Activated CD4-positive, alpha-beta T cell treated with anti-CD3 and anti-CD28 coated beads for 1 hour (primary cell): Measurements from ENCODE around the gene TMEM183A.
"Not testable (repeated sequence)": the region's sequence is repeated elsewhere in the genome, so short reads cannot be mapped to it uniquely, and the experiment has no call there.

Experiments used
- DNase-seq: peaks from one replicate; pipeline ENCODE4 v3.0.0-alpha.2; 2020

The TMEM183A gene, protein sequence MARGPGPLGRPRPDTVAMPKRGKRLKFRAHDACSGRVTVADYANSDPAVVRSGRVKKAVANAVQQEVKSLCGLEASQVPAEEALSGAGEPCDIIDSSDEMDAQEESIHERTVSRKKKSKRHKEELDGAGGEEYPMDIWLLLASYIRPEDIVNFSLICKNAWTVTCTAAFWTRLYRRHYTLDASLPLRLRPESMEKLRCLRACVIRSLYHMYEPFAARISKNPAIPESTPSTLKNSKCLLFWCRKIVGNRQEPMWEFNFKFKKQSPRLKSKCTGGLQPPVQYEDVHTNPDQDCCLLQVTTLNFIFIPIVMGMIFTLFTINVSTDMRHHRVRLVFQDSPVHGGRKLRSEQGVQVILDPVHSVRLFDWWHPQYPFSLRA

DNA sequence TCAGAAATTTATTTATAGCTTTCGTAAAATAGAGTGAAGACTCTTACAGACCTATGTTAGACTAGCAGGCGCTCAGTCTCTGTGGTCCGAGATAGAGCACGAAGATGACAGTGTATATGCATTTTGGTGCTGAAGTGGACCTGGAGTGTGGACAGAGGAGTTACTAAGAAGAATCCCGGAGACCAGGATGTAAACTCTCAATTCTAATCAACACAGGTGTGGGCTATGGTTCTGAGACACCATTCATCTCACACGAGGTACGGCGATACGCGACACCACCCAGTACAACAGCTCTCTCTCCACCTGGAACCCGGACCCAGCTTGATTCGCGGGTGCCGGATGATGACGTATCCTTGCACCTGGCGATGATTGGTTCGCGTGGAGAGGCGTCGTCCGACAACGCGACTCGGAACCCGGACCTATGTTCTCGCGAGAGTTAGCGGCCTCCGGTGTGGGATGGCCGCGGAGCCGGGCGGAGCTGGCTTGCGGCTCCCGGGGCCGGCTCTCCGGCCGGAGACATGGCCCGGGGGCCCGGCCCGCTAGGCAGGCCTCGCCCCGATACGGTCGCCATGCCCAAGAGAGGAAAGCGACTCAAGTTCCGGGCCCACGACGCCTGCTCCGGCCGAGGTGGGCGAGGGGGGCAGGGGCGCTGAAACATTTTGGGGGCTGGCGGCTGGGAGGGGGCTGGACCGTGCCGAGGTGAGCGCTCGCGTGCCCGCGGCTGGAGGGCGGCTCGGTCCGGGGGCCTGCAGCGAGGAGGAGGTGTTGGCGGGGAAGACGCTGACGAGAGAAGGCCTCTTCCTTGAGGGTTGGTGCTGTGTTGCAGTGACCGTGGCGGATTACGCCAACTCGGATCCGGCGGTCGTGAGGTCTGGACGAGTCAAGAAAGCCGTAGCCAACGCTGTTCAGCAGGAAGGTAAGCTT lies at the start of gene TMEM183A:
TSS of gene TMEM183A (plus strand) at position 427 of the 924 bp plus-strand sequence. CDS start at position 519, 92 bp downstream.
- DNase-seq = peak; percentile 92

DNA sequence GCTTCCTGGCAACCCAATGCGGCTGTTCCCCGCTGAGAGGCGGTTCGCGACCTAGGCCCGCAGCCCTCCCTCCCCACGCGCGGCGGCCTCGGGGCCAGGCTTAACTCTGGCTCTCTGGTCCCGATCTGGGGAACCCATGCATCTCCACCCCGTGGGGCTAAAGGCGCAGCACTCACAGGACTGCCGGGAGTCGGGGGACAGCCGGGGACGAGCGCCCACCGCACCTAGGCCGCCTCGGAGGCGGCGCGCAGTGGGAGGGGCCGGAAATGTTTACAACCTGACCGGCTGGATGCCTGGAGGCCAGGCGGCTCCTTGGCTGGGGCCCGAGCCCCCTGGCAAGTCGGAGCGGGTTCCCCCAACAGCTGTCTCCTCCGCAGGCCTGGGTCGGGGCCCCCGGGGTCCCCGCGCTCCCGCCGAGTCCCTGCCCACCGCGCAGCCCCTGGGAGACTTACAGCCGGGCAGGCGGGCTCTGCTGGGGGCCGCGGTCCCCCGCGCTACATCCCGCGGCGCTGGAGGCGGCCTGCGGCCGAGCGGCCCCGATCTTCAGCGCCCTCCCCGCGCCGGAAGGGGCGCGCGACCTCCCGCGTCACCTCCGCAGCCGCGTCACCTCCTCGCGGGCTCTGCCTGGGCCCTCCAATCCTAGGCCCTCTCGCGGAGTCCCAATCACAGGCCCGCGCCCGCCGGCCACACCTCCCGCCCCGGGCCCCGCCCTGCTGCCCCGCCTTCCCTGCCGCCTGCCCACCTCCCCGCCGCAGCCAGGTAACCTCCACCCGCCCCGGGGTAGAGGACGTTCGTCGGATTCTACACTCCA lies 49.2 kb upstream of the TMEM183A start, which contains the start of gene ADIPOR1:
TSS of gene ADIPOR1 (minus strand) at position 580 of the 811 bp plus-strand sequence. CDS start 7,242 bp downstream, outside the sequence.
- peak; percentile 91 for DNase-seq

DNA sequence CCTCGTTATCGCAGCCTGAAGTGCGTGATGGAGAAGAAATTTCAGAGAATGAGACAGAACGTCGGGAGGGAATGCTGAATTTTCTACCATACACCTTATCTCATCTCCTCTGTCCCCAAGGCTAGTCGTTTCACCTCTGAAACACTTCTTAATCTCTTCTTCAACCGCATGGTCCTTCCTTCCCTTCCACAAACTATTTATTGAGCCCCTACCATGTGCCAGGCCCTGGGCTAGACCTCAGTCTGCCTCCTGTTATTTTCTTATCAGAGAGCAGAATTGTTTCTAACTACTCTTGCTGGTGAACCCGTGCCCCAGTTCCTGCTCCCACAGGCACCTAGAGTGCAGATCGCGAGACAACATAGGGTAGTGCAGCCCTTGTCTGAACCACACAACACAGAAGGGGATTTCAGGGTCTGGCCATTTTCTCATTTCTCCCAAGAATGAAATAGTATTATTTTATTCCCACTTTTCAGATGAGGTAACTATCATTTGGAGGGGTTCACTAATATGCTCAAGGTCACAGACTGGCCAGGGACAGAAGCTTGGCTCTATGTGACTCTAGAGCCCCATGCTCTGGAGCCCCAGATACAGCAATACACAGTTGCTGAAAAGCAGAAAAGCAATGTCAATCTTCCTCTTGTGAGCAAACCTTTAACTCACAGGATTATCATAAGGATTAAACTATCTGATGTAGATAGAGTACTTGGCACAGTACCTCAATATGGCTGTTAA lies 48.5 kb upstream of the TMEM183A start:
- DNase-seq = no peak

DNA sequence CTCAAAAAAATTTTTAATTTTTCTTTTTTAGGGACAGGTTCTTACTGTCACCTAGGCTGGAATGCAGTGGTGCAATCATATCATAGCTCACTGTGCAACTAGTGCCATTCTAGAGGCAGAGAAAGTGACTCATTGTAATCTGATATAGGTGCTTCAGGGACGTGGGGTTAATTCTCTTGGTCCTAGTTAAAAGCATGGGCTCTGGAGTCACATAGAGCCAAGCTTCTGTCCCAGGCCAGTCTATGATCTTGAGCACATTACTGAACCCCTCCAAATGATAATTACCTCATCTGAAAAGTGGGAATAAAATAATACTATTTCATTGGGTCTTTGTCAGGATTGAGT lies 47.9 kb upstream of the TMEM183A start:
- no peak for DNase-seq

DNA sequence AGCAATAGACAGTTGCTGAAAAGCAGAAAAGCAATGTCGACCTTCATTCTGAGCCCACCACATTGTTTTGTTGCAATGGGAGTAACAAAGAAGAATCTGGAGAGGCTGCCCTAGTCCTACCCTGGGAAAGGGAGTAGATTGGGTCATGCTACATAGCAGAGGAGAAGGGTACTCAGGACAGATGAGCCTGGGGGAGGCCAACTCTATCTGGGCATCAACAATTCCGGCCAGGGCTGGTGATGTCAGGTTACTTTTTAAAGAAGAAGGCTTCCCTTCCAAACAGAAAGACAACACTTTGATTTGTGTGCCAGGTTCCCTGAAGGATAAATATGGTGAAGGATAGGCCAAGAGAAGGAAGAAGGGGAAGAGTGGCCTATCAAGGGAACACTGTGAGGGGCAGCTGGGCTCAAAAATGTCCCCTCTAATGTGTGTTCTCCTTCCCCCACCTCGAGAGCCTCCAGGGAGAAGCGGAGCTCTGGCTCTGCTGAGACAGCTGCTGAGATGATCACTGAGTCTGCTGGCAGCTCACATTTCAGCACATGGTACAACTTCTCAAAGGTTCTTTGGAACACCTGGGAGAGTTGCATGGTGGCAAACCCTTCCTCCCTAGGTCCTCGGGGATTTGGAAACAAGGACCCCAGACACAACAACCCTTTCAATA lies 45.8 kb upstream of the TMEM183A start:
- DNase-seq = no peak

DNA sequence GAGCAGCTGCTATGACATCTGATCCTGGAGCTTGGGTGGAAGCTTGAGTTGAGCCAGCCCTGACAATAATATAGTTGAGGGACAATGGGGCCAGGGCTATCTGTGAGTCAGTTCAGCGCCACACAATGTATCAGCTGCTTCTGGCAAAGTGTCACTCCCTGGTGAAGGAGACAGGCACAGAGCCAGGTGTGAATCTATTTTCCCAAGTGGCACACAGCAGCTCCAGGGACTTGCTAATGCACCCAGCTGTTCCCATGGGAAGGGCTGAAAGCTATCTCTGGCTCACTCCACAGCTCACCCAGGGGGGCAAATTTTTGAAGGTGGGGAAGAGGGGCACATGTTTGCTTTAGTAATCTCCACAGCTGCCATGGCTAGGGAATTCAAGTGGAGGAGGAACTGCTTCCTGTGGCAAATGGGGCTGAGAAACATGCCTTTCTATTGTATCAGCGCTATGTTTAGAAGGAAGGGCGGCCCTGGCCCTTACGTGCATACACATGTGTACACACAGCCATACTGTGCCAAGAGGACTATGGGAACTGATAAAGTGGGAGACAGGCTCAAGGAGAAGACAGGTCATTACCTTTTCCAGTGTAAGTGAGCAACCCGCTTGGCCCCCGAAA lies 42.3 kb upstream of the TMEM183A start:
- DNase-seq = no peak

DNA sequence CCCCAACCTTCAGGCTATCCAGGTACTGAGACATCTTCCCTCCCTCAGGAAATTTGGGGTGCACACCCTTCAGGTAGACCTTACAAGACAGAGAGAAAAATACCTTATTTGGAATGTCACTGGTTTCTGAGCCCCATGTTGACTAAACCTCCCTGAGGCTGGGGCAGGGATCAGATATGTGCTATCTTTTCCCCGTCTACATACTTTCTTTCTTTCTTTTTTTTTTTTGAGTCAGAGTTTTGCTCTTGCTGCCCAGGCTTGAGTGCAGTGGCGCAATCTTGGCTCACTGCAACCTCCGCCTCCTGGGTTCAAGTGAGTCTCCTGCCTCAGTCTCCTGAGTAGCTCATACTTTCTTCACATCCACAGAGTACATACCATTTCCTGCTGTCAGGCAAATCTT lies 41.8 kb upstream of the TMEM183A start:
- no peak for DNase-seq

DNA sequence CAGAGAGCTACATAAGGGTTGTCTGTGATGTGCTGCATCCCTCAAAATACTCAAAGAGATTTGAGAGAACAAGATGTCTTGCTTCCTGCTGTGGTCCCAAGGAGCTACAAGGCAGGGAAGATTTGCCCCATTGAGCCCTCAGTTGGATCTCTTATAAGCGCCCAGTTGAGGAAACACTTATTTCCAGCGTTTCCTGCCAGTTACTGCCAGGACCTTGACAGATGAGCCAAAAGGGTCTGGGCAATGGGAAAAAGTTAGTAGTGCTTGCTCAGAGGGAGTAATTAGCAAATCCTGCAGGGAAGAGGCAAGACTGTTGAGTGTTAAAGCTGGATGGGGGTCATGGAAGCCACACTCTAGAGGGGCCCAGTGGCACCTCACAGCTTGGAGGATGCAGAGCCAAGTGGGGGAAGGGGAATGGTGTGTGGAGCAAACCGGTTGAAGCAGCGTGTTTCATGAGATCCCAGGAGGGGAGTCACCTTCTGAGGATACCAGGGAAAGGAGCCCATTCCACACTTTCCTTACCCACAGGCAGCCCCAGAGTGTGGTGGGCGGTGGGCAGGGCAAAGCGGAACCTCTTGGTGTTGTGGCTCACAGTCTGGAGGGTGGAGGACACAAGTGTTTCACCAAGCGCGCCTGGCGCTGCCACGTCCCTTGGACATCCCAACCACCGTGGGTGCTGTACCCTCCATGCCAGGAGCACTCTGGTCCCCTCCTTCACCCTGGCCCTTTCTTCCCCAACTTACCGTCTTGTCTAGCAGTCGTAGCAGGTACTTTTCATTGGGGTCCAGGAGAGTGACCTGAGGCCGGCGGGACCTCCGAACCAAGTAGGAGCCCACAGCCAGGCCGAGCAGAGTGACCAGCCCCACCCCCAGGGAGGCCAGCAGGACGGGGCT lies 40.9 kb upstream of the TMEM183A start:
- DNase-seq = no peak

DNA sequence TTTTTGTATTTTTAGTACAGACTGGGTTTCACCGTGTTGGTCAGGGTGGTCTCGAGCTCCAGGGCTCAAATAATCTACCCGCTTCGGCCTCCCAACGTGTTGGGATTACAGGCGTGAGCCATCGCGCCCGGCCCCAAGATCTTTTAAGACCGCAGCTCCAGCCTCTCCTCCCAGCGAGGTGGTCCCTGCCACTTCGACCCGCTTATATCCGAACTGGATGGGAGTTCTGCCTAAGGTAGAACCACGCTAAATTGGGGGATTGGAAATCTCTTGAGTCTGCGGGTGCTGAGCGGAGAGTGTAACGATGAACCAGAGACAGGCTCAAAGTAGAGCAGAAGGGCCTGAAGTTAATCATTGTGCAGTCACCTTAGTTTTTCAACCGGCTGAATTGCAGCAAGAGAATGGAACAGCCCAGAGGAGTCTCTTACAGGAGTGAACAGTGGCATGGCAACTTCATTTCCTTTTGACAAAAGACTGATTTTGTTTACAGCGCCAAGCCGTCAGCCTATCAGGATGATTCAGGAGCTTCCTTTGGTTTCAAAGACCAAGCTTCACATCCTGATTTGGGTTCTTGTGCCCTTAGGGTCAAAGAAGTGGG lies 39.4 kb upstream of the TMEM183A start:
- DNase-seq = no peak

DNA sequence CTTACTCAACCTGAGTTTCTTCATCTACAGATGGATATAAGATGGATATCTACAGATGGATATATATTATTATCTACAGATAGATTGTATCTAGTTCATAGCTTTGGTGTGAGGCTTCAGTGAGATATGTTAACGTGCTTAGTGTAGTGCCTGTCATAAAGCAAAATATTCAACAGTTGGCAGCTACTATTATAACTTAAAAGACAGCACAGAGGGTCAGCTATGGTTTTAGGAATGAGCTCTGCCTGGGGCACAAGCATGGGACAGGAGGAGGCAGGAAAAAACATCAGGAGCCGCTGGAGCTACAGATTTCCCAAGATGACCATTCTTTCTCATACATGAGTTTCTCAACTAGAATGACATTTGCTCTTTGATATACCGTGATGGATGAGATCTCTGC lies 38.8 kb upstream of the TMEM183A start:
- no peak for DNase-seq

DNA sequence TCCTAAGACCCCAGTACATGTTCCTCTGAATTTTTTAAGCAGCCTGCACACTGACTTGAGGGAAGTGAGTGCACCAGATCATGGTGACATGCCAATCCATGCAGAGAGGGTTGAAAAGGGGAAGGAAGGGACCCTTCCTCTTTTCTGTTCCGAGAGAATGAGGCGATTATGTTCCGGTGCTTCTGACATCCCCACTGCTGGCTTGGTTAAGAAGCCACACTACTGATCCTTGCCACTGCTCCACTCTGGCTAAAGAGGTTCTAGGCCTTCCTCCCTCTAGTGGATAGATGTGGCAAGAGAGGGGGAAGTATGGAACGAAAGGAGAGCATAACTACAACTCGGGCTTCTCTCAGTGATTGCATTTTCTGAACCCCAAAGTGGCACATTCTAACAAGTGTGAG lies 38.3 kb upstream of the TMEM183A start:
- DNase-seq = no peak

DNA sequence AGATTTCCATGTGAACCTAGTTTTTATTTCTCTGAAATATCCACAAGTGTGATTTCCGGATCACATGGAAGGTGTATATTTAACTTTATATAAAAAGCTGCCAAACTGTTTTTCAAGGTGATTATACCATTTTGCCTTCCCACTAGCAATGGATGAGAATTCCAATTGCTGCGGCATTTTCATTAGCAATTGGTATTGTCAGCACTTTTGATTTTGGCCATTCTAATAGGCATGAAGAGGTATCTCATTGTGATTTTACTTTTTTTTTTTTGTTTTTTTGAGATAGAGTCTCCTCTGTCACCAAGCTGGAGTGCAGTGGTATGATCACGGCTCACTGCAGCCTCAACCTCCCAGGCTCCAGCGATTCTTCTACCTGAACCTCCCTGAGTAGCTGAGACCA lies 35.1 kb upstream of the TMEM183A start:
- DNase-seq = no peak

DNA sequence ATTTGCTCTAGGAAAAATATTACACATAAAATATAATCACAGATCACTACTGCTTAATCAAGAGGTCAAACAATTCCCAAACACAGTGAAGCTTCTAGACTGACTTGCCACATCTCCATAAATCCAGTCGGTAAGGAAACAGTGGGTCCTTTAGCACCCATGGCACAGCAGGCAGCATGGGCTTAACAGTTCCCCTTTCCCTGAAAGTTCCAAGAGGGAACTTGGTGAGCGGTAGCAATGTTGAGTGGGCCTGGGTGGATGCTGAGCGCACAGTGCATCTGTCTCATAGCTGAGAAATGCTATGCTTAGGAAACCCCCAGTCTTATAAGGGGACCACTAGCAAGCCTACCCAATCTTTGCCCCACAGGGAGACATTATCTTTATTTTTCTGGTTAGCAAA lies 32.3 kb upstream of the TMEM183A start:
- DNase-seq = no peak

DNA sequence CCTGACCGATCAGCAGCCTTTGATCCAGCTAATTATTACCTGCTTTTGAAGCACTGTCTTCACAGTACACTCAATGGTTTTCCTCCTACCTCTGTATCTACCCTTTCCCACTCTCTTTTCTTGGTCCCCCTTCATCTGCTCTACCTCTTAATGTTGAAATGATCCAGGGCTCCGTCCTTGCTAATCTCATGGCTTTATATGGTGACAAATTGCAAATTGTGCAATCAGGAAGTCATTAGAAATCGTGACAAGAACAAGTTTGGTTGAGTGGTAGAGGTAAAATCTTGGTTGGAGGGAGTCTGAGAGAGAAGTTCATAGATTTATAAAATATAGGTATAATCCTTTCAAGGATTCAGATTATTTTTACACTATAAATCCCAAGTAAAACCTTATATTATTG lies 30.5 kb upstream of the TMEM183A start:
- DNase-seq = no peak

DNA sequence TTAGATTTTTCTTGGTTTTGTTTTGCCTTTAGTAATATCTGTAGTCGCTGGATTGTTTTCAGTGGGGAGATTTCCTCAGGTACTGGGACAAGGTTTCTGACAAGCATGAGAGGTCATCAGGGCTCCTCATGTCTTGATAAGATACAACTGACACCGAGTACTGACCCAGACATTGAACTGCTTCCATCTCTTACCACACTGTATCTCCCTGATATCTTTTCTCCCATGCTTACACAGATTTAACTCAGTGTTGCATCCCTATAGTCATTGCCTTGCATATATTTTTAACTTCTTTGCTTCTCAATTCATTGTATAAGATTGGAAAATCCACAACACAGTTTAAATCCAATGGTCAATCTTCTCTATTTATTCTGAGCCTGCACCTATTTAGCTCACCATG lies 27.7 kb upstream of the TMEM183A start:
- no peak for DNase-seq

DNA sequence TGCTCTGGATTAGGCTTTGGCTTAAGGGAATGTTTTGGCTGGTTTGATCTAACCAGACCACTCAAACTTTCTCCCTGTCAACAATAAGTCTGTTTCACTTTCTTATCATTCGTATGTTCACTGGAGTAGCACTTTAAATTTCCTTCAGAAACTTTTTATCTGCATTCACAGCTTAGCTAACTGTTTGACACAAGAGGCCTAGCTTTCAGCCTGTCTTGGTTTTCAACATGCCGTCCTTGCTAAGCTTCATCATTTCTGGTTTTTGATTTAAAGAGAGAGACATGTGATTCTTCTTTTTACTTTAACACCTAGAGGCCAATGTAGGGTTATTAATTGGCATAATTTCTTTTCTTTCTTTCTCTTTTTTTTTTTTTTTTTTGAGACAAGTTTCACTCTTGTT lies 25.2 kb upstream of the TMEM183A start:
- no peak for DNase-seq

DNA sequence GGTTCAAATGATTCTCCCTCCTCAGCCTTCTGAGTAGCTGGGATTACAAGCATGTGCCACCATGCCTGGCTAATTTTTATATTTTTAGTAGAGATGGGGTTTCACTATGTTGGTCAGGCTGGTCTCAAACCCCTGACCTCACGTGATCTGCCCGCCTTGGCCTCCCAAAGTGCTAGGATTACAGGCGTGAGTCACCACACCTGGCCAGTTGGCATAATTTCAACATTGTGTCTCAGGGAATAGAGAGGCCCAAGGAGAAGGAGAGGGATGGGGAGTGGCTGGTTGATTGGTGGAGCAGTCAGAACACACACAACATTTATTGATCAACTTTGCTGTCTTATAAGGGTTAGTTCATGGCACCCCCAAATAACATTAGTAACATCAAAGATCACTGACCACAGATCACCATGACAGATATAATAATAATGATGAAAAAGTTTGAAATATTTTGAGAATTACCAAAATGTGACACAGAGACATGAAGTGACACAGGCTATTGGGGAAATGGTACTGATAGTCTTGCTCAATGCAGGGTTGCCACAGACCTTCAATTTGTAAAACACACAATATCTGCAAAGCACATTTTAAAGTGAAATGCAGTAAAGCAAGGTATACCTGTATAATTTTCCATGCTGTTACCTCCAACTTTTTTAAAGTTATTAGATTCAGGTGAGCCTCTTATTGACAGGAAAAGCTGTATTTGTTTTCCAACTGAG lies 24.3 kb upstream of the TMEM183A start:
- no peak for DNase-seq

DNA sequence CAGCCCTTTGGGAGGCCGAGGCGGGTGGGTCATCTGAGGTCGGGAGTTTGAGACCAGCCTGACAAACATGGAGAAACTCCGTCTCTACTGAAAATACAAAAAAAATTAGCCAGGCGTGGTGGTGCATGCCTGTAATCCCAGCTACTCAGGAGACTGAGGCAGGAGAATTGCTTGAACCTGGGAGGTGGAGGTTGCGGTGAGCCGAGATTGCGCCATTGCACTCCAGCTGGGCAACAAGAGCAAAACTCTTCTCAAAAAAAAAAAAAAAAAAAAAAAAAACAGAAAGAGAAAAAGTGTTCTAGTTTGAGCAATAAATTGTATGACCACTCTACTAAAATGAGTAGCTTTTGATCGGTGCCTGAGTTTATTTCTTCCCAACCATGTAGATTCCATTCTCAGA lies 21.1 kb upstream of the TMEM183A start:
- DNase-seq = not testable (repeated sequence)

DNA sequence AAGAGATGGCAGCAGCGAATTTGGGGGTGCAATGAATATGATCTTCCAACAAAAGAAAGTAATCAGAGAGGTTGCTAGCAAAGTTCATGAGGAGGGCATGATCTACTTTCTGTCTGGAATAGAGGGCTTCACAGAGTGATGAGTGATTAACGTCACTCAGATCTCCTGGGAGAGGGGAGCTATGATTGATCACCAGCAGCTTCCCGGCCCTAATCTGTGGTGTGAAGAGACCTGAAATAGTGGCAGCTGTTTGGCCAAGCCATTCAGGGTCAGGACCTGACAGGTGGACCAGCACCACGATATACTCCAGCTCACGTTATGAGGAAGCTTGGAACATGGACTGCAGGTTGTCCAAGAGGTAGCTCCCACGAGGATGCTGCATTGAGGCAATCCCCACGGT lies 19.9 kb upstream of the TMEM183A start:
- DNase-seq = no peak
